GM21737 (cell line): ENCODE data around the gene SLX1B.
"Not testable (repeated sequence)": the region's sequence is repeated elsewhere in the genome, so short reads cannot be mapped to it uniquely, and the experiment has no call there.

Experiments used
- ATAC-seq: cut with Tn5 transposase; IDR thresholded peaks from one replicate; pipeline ENCODE4 v1.9.1; 2021; ENCODE audit warnings: mild to moderate bottlenecking, moderate library complexity; ENCODE audit not compliant: unreplicated experiment

SLX1B gene

GRCh38 chr16:29454269-29454668, at the start of gene SLX1B, which contains the start of gene BOLA2:
Gene SLX1B, plus strand, starts transcription at chr16:29454533.
Gene BOLA2, minus strand, starts transcription at chr16:29454351. Its CDS starts 98 bp downstream, at chr16:29454253.
- ATAC-seq = peak; percentile 85

GRCh38 chr16:29405249-29405648, 49.1 kb upstream of the SLX1B start:
- ATAC-seq = not testable (repeated sequence)

- not testable (repeated sequence) for ATAC-seq
Observed at GRCh38 chr16:29423587-29423986, 30.7 kb upstream of the SLX1B start.

- ATAC-seq = not testable (repeated sequence)
Observed at GRCh38 chr16:29425390-29425789, 28.9 kb upstream of the SLX1B start.

- ATAC-seq = peak; percentile 5
Observed at GRCh38 chr16:29453754-29454153, 579 bp upstream of the SLX1B start.

- peak; percentile 59 for ATAC-seq
Observed at GRCh38 chr16:29454828-29455227, 495 bp downstream of the SLX1B start.

- ATAC-seq = not testable (repeated sequence)
Observed at GRCh38 chr16:29457660-29458059, 3.3 kb downstream of the SLX1B start.

- not testable (repeated sequence) for ATAC-seq
Observed at GRCh38 chr16:29459706-29460646, 5.6 kb downstream of the SLX1B start, which contains the start of gene SULT1A4. Gene SULT1A4, plus strand, starts transcription at chr16:29459913. Its CDS starts 1,473 bp downstream, at chr16:29461386.

- not testable (repeated sequence) for ATAC-seq
Observed at GRCh38 chr16:29460647-29461030, 6.3 kb downstream of the SLX1B start.

GRCh38 chr16:29465985-29466824, 11.9 kb downstream of the SLX1B start:
- ATAC-seq = not testable (repeated sequence)

GRCh38 chr16:29466904-29467303, 12.6 kb downstream of the SLX1B start:
- not testable (repeated sequence) for ATAC-seq

GRCh38 chr16:29467654-29468366, 13.5 kb downstream of the SLX1B start:
- ATAC-seq = not testable (repeated sequence)

- ATAC-seq = not testable (repeated sequence)
Observed at GRCh38 chr16:29469660-29470059, 15.3 kb downstream of the SLX1B start.

GRCh38 chr16:29472065-29472464, 17.7 kb downstream of the SLX1B start:
- ATAC-seq = not testable (repeated sequence)

- not testable (repeated sequence) for ATAC-seq
Observed at GRCh38 chr16:29482276-29482675, 27.9 kb downstream of the SLX1B start.

- not testable (repeated sequence) for ATAC-seq
Observed at GRCh38 chr16:29506308-29506707, 52.0 kb downstream of the SLX1B start, which contains the start of gene NPIPB12. Gene NPIPB12, minus strand, starts transcription at chr16:29506408.
